ENCODE data around the gene HDAC8. TPM values are rescaled to one million over a fixed set of nuclear protein-coding genes. Genes with fewer than 3 reads are reported as not detected.
"Not testable (repeated sequence)": the region's sequence is repeated elsewhere in the genome, so short reads cannot be mapped to it uniquely, and the experiment has no call there.

The HDAC8 gene
- total RNA-seq, 1 experiment from 2014 or later, result 26.2 TPM

- ChIA-PET CTCF (interaction anchor here (0.5 to 1.5 kb wide), 4 partner anchors 14 to 314 kb away, joined by 3 to 9 read pairs (median 4); no protein-coding TSS in a partner anchor), POLR2A (interaction anchor here (0.6 to 1.7 kb wide), 4 partner anchors 14 to 322 kb away, joined by 3 to 5 read pairs (median 4); partner anchors contain the start of genes ERCC6L and RPS4X)
- H3K27me3 Mint-ChIP-seq (ENCODE audit: insufficient read depth, unreplicated experiment), result no peaks in the 10 kb centered on the region
- H3K9me3 Mint-ChIP-seq (ENCODE audit: unreplicated experiment), result no peaks in the 10 kb centered on the region
- H3K36me3 Mint-ChIP-seq (ENCODE audit: insufficient read depth, unreplicated experiment), result peaks cover 4% of the 10 kb centered on the region
- peak overlapping the region; percentile 79 for H3K4me3 Mint-ChIP-seq (ENCODE audit: unreplicated experiment)
- peak; percentile 86 to 90 for DNase-seq
- intact Hi-C loops (cut with micrococcal nuclease; ENCODE audit: unreplicated experiment), result loop anchor here (1.0 to 10.0 kb wide), 3 partner anchors 17 to 247 kb away; partner anchors contain the start of gene CITED1
- Histone ChIP-seq H3K27me3 (replicated peaks; ENCODE audit: control insufficient read depth, insufficient read depth, low read length) (no peaks in the 10 kb centered on the region), H3K9me3 (no peaks in the 10 kb centered on the region), H3K36me3 (ENCODE audit: control insufficient read depth, insufficient read depth, low read length) (no peaks in the 10 kb centered on the region), H3K4me3 (ENCODE audit: low read depth, low read length) (peak overlapping the region; percentile 28), H3K4me1 (0 out of 2 replicates have a peak, but pooled peaks cover 5% of the 10 kb centered on the region)
- peak overlapping the region; percentile 92 for H3K27ac Mint-ChIP-seq (ENCODE audit: unreplicated experiment)
- TF ChIP-seq CTCF (IDR thresholded peaks at IDR 0.05; ENCODE audit: insufficient read depth in 1 of 2, low read depth in 1 of 2, low read length in 1 of 2, severe bottlenecking in 1 of 2, unreplicated experiment in 1 of 2), result peak; percentile 46 to 48
- BruUV-seq (replicated peaks), result no TSS peak
- peaks cover 9% of the 10 kb centered on the region for H3K4me1 Mint-ChIP-seq (ENCODE audit: low read depth, unreplicated experiment)
Measured at GRCh38 chrX:72554448-72555140, 18.0 kb downstream of the HDAC8 start.

GRCh38 chrX:72552443-72552842 is 20.2 kb downstream of the HDAC8 start:
- POLR2A ChIA-PET; H3K27me3 Mint-ChIP-seq (ENCODE audit: insufficient read depth, unreplicated experiment); H3K9me3 Mint-ChIP-seq (ENCODE audit: unreplicated experiment); H3K4me1 ChIP-seq; H3K9me3 ChIP-seq; DNase-seq; H3K36me3 ChIP-seq (ENCODE audit: control insufficient read depth, insufficient read depth, low read length); H3K4me3 ChIP-seq (ENCODE audit: low read depth, low read length); H3K36me3 Mint-ChIP-seq (ENCODE audit: insufficient read depth, unreplicated experiment); CTCF ChIA-PET; H3K27ac Mint-ChIP-seq (ENCODE audit: unreplicated experiment); H3K27me3 ChIP-seq (replicated peaks; ENCODE audit: control insufficient read depth, insufficient read depth, low read length); H3K4me3 Mint-ChIP-seq (ENCODE audit: unreplicated experiment); BruUV-seq (replicated peaks): not testable (repeated sequence)
- peaks cover 22% of the 10 kb centered on the region for H3K4me1 Mint-ChIP-seq (ENCODE audit: low read depth, unreplicated experiment)
- intact Hi-C loops (cut with micrococcal nuclease; ENCODE audit: unreplicated experiment), result loop anchor here (5.0 to 10.0 kb wide), 2 partner anchors 78 to 245 kb away; partner anchors contain the start of gene CITED1

- H3K27me3 Mint-ChIP-seq (ENCODE audit: insufficient read depth, unreplicated experiment), result no peaks in the 10 kb centered on the region
- H3K9me3 ChIP-seq, result no peaks in the 10 kb centered on the region
- no peak overlapping the region for H3K4me3 ChIP-seq (ENCODE audit: low read depth, low read length)
- no peak overlapping the region for H3K4me3 Mint-ChIP-seq (ENCODE audit: unreplicated experiment)
- no peak overlapping the region for H3K27ac Mint-ChIP-seq (ENCODE audit: unreplicated experiment)
- ChIA-PET CTCF (no interaction called here), POLR2A (no interaction called here)
- H3K27me3 ChIP-seq (replicated peaks; ENCODE audit: control insufficient read depth, insufficient read depth, low read length), result no peaks in the 10 kb centered on the region
- no peak for DNase-seq
- no peaks in the 10 kb centered on the region for H3K9me3 Mint-ChIP-seq (ENCODE audit: unreplicated experiment)
- H3K4me1 ChIP-seq, result 0 out of 2 replicates have a peak, but pooled peaks cover 4% of the 10 kb centered on the region
- no peaks in the 10 kb centered on the region for H3K36me3 Mint-ChIP-seq (ENCODE audit: insufficient read depth, unreplicated experiment)
- intact Hi-C loops (cut with micrococcal nuclease; ENCODE audit: unreplicated experiment), result no loop called here
- no peaks in the 10 kb centered on the region for H3K36me3 ChIP-seq (ENCODE audit: control insufficient read depth, insufficient read depth, low read length)
- TF ChIP-seq CTCF (IDR thresholded peaks at IDR 0.05; ENCODE audit: insufficient read depth in 1 of 2, low read depth in 1 of 2, low read length in 1 of 2, severe bottlenecking in 1 of 2, unreplicated experiment in 1 of 2), result no peak
- peaks cover 17% of the 10 kb centered on the region for H3K4me1 Mint-ChIP-seq (ENCODE audit: low read depth, unreplicated experiment)
- no TSS peak for BruUV-seq (replicated peaks)
Measured at GRCh38 chrX:72545990-72546389, 26.7 kb downstream of the HDAC8 start.

Measured in Caco-2 (cell line).